Kidney epithelial cell (primary cell): ENCODE data around the gene S100A13. TPM values are rescaled to one million over a fixed set of nuclear protein-coding genes. Genes with fewer than 3 reads are reported as not detected.
"Not testable (repeated sequence)": the region's sequence is repeated elsewhere in the genome, so short reads cannot be mapped to it uniquely, and the experiment has no call there.

Source experiments
- DNase-seq: peaks from one replicate; pipeline ENCODE4 v3.0.0-alpha.2; 2010; ENCODE audit warnings: low read depth
- H3K27me3 ChIP-seq: 2 replicates; pipeline ENCODE4 v1.6.0; 2011; ENCODE audit warnings: low read length; ENCODE audit not compliant: control insufficient read depth, insufficient read depth
- H3K36me3 ChIP-seq: 2 replicates; pipeline ENCODE4 v1.5.1; 2011; ENCODE audit warnings: low read length; ENCODE audit not compliant: control insufficient read depth, insufficient read depth
- H3K4me3 ChIP-seq: 2 replicates; pipeline ENCODE4 v1.5.1; 2011; ENCODE audit warnings: low read depth, mild to moderate bottlenecking, control low read depth, low read length
- CTCF ChIP-seq: IDR thresholded peaks from 2 replicates; pipeline ENCODE4 v1.5.1; 2011; ENCODE audit warnings: mild to moderate bottlenecking, moderate library complexity, low read length, control low read depth, inconsistent platforms; ENCODE audit not compliant: insufficient read depth, poor library complexity, severe bottlenecking
- total RNA-seq: library from RNA; depleted of rRNA; stranded (reverse); fragments of >200 nt; gene quantifications from 2 replicates; pipeline ENCODE4 v1.2.3, GENCODE V29; 2015

The S100A13 gene
- total RNA-seq, 1 donor from 2014 or later, result 171 TPM

DNA sequence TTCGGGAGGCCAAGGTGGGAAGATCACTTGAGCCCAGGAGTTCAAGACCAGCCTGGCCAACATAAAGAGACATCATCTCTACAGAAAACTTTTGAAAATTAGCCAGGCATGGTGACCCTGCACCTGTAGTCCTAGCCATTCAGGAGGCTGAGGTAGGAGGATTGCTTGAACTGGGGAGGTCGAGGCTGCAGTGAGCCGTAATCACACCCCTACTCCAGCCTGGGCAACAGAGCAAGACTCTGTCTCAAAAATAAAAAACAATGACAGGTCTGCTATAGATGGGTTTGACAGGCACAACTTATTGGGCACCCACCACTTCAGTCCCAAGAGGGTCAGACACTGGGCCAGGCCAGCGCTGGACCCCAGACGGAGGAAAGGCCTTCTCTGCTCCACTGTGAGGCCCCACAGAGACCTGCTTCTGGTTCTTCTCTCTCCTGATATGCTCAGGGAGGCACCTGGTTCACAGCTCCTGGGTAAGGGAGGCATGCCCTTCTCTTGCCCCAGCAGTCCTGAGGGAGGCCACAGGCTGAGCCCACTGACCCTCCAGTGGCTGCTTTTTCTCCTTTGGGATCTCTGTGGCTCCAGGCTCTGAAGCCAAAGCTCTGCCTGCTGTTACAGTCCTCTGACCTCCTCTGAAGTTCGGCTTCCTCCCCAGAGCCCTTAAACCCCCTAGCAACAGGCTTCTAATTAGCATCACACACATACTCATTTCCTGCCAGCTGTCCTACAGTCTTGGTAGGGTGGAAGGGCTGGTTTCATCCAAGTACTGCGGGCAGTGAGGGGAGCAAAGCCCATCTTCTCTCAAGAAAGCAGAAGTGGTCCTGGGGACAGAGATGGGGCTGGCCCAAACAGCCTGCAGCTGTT, 28.8 kb downstream of the S100A13 start:
- TF ChIP-seq CTCF, result no peak
- no peak for DNase-seq
- Histone ChIP-seq H3K27me3 (no peaks in the 10 kb centered on the region), H3K4me3 (no peak overlapping the region), H3K36me3 (no peaks in the 10 kb centered on the region)

GRCh38 chr1:153597206-153597605, 30.1 kb downstream of the S100A13 start:
- no peak overlapping the region for H3K4me3 ChIP-seq
- DNase-seq, result no peak
- no peak for TF ChIP-seq CTCF
- H3K27me3 ChIP-seq, result no peaks in the 10 kb centered on the region
- H3K36me3 ChIP-seq, result no peaks in the 10 kb centered on the region

GRCh38 chr1:153592748-153593147, 34.6 kb downstream of the S100A13 start:
- Histone ChIP-seq H3K27me3 (no peaks in the 10 kb centered on the region), H3K36me3 (no peaks in the 10 kb centered on the region), H3K4me3 (no peak overlapping the region)
- DNase-seq, result no peak
- no peak for TF ChIP-seq CTCF

DNA sequence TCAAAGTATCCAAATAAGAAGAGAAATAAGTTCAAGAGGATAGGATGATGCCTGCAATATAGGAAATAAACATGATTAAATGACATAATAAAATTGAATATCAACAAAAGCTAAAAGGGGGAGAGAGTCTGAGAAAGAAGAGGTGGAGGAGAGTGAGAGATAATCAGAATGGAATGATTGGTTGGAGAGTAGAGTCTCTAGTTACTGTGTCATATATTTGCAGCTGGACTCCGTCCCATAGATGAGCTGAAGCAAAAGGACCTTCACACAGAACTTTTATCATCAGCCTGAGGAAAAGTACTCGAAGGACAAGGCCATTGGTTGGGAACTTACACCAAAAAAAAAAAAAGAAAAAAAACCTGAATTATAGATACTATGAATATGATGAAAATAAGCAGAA, 38.8 kb downstream of the S100A13 start:
- DNase-seq, result no peak
- no peaks in the 10 kb centered on the region for H3K27me3 ChIP-seq
- no peak overlapping the region for H3K4me3 ChIP-seq
- H3K36me3 ChIP-seq, result no peaks in the 10 kb centered on the region
- no peak for TF ChIP-seq CTCF

GRCh38 chr1:153588033-153588432, 39.3 kb downstream of the S100A13 start:
- not testable (repeated sequence) for H3K4me3 ChIP-seq, DNase-seq, H3K27me3 ChIP-seq, H3K36me3 ChIP-seq

DNA sequence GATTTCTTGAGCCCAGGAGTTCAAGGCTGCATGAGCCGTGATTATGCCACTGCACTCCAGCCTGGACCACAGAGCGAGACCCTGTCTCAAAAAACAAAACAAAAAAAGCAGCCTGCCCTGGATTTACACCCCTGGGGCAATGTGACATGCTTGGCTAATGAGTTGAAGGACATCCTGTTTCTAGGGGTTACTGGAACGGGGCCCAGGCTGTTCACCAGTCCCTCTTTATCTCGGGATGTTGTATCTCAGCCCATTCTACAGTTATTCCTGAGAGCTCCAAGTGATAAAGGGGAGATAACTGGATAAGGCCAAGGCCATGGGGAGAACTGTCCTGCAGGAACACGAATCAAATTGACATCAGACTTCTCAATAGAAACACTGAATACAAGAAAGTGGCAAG, 40.0 kb downstream of the S100A13 start:
- Histone ChIP-seq H3K27me3 (no peaks in the 10 kb centered on the region), H3K4me3 (no peak overlapping the region), H3K36me3 (no peaks in the 10 kb centered on the region)
- DNase-seq, result no peak
- no peak for TF ChIP-seq CTCF
